ENCODE data around the gene MARK1.

GRCh38 chr1:220702733-220703270 lies 174.9 kb downstream of the MARK1 start:
- TF ChIP-seq EZH2 (IDR thresholded peaks at IDR 0.05; ENCODE audit: low read length, missing control alignments), result no peak
- TF ChIP-seq, protein P1, sequence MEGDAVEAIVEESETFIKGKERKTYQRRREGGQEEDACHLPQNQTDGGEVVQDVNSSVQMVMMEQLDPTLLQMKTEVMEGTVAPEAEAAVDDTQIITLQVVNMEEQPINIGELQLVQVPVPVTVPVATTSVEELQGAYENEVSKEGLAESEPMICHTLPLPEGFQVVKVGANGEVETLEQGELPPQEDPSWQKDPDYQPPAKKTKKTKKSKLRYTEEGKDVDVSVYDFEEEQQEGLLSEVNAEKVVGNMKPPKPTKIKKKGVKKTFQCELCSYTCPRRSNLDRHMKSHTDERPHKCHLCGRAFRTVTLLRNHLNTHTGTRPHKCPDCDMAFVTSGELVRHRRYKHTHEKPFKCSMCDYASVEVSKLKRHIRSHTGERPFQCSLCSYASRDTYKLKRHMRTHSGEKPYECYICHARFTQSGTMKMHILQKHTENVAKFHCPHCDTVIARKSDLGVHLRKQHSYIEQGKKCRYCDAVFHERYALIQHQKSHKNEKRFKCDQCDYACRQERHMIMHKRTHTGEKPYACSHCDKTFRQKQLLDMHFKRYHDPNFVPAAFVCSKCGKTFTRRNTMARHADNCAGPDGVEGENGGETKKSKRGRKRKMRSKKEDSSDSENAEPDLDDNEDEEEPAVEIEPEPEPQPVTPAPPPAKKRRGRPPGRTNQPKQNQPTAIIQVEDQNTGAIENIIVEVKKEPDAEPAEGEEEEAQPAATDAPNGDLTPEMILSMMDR (conservative IDR thresholded peaks at IDR 0.05 in 1 of 2, IDR thresholded peaks at IDR 0.05 in 1 of 2; ENCODE audit: low read depth in 1 of 2, low read length in 2 of 2), result no peak
